Urothelium cell line (cell line): ENCODE results near the gene CLIP1.
A peak's percentile ranks its signal among the peaks of the same experiment; 100 is the strongest.
"Not testable (repeated sequence)": the region's sequence is repeated elsewhere in the genome, so short reads cannot be mapped to it uniquely, and the experiment has no call there.

Source experiments
- DNase-seq: peaks from one replicate; pipeline ENCODE4 v3.0.0; 2011; ENCODE audit warnings: low spot score, mixed read lengths
- FAIRE-seq: peaks from 2 replicates; lab custom pipeline; 2011; peaks lifted over from hg19 to GRCh38; lab: Jason Lieb, UNC

Gene CLIP1

GRCh38 chr12:122265886-122266229 is 156.6 kb downstream of the CLIP1 start:
- FAIRE-seq (no peak), DNase-seq (no peak)

GRCh38 chr12:122265476-122265875 is 157.0 kb downstream of the CLIP1 start:
- FAIRE-seq: no peak
- no peak for DNase-seq

GRCh38 chr12:122260735-122261134 is 161.7 kb downstream of the CLIP1 start:
- DNase-seq, FAIRE-seq: not testable (repeated sequence)

GRCh38 chr12:122258939-122259338 is 163.5 kb downstream of the CLIP1 start:
- not testable (repeated sequence) for FAIRE-seq, DNase-seq

GRCh38 chr12:122258462-122258861 is 164.0 kb downstream of the CLIP1 start:
- not testable (repeated sequence) for DNase-seq, FAIRE-seq

- no peak for FAIRE-seq
- DNase-seq: no peak
Measured at GRCh38 chr12:122250536-122250935, 171.9 kb downstream of the CLIP1 start.

GRCh38 chr12:122250047-122250446 is 172.4 kb downstream of the CLIP1 start:
- DNase-seq (no peak), FAIRE-seq (no peak)

GRCh38 chr12:122245553-122245952 is 176.9 kb downstream of the CLIP1 start:
- DNase-seq: no peak
- FAIRE-seq: no peak

- no peak for FAIRE-seq
Measured at GRCh38 chr12:122244565-122245371, 177.7 kb downstream of the CLIP1 start.

GRCh38 chr12:122243965-122244364 is 178.5 kb downstream of the CLIP1 start:
- FAIRE-seq (no peak), DNase-seq (no peak)

More at GRCh38 chr12:122244565-122245371, 177.7 kb downstream of the CLIP1 start:
- no peak for DNase-seq

- FAIRE-seq: no peak
- DNase-seq: no peak
Measured at GRCh38 chr12:122238861-122239260, 183.6 kb downstream of the CLIP1 start.

GRCh38 chr12:122235741-122236140 is 186.7 kb downstream of the CLIP1 start:
- DNase-seq (no peak), FAIRE-seq (no peak)

GRCh38 chr12:122232691-122233090 is 189.8 kb downstream of the CLIP1 start:
- FAIRE-seq: no peak

GRCh38 chr12:122230798-122231197 is 191.7 kb downstream of the CLIP1 start:
- FAIRE-seq: no peak
- DNase-seq: no peak

More at GRCh38 chr12:122232691-122233090, 189.8 kb downstream of the CLIP1 start:
- no peak for DNase-seq

GRCh38 chr12:122228092-122228491 is 194.4 kb downstream of the CLIP1 start:
- no peak for DNase-seq
- FAIRE-seq: no peak

- no peak for FAIRE-seq
- no peak for DNase-seq
Measured at GRCh38 chr12:122227341-122227740, 195.1 kb downstream of the CLIP1 start.

- DNase-seq: no peak
- no peak for FAIRE-seq
Measured at GRCh38 chr12:122226366-122227125, 195.9 kb downstream of the CLIP1 start.

- FAIRE-seq (peak; percentile 99), DNase-seq (peak; percentile 99)
Measured at GRCh38 chr12:122225683-122226365, 196.6 kb downstream of the CLIP1 start, which contains the start of gene DIABLO. DIABLO (minus strand) TSS chr12:122226052; CDS start chr12:122226014, 38 bp downstream.
